ENCODE results near the gene SPATS2.
"Not testable (repeated sequence)": the region's sequence is repeated elsewhere in the genome, so short reads cannot be mapped to it uniquely, and the experiment has no call there.

Gene SPATS2

GRCh38 chr12:49507139-49507538 is 139.9 kb downstream of the SPATS2 start:
- H3K9me3 ChIP-seq (ENCODE audit: severe bottlenecking), result no peaks in the 10 kb centered on the region
- peaks cover 17% of the 10 kb centered on the region for H3K36me3 ChIP-seq
- no peak overlapping the region for H3K27ac ChIP-seq
- no peak overlapping the region for H3K4me3 ChIP-seq (ENCODE audit: low read depth, low read length)
- TF ChIP-seq, protein P1, sequence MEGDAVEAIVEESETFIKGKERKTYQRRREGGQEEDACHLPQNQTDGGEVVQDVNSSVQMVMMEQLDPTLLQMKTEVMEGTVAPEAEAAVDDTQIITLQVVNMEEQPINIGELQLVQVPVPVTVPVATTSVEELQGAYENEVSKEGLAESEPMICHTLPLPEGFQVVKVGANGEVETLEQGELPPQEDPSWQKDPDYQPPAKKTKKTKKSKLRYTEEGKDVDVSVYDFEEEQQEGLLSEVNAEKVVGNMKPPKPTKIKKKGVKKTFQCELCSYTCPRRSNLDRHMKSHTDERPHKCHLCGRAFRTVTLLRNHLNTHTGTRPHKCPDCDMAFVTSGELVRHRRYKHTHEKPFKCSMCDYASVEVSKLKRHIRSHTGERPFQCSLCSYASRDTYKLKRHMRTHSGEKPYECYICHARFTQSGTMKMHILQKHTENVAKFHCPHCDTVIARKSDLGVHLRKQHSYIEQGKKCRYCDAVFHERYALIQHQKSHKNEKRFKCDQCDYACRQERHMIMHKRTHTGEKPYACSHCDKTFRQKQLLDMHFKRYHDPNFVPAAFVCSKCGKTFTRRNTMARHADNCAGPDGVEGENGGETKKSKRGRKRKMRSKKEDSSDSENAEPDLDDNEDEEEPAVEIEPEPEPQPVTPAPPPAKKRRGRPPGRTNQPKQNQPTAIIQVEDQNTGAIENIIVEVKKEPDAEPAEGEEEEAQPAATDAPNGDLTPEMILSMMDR (IDR thresholded peaks at IDR 0.05; ENCODE audit: low read depth, low read length), result no peak
- no peak for DNase-seq
- no peaks in the 10 kb centered on the region for H3K27me3 ChIP-seq (ENCODE audit: insufficient read depth, low read depth, severe bottlenecking)

- not testable (repeated sequence) for H3K27ac ChIP-seq; H3K27me3 ChIP-seq (ENCODE audit: insufficient read depth, low read depth, severe bottlenecking); DNase-seq; H3K9me3 ChIP-seq (ENCODE audit: severe bottlenecking); H3K4me3 ChIP-seq (ENCODE audit: low read depth, low read length); H3K36me3 ChIP-seq
Measured at GRCh38 chr12:49509681-49510080, 142.4 kb downstream of the SPATS2 start.

DNA sequence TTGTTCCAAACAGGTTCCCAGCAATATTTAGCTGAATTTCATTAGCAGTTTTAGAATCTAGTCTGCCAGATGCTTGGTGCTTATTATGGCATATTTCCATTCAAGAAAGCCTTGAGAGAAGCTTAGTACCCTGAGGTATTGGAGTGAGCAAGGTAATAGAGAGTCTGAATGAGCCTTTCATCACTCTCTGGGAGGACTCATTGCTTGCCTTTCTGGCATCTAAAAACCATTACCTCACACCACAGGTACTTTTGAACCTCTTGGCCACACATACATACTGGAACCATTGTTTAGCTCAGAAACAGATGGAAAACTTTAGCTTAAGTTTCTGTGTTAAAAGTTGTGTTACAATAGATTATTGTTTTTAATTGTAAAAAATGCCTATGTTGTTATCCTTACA is 144.1 kb downstream of the SPATS2 start:
- Histone ChIP-seq H3K27ac (no peak overlapping the region), H3K9me3 (ENCODE audit: severe bottlenecking) (no peaks in the 10 kb centered on the region), H3K36me3 (peaks cover 3% of the 10 kb centered on the region), H3K27me3 (ENCODE audit: insufficient read depth, low read depth, severe bottlenecking) (no peaks in the 10 kb centered on the region), H3K4me3 (ENCODE audit: low read depth, low read length) (no peak overlapping the region)
- no peak for DNase-seq
- TF ChIP-seq, protein P1 (IDR thresholded peaks at IDR 0.05; ENCODE audit: low read depth, low read length), result no peak

DNA sequence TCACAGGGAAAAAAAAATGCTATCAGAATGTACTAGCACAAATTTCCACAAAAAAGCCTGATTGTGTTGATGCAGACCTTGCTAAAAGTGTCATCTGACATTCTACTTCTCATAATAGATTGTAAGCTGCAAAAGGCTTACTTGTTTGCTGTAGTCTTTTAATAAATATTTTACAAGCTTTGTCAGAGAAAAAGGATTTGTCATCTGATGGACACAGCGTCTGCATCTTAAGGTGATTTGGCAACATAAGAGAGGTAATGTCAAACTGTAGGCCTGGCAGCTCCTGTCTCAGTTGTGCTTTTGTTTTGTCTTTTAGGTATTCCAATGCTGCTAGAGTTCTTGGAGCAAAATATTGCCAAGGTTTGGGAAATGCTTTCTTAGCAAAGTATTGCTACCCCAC is 145.3 kb downstream of the SPATS2 start:
- peaks cover 1% of the 10 kb centered on the region for H3K36me3 ChIP-seq
- no peak overlapping the region for H3K4me3 ChIP-seq (ENCODE audit: low read depth, low read length)
- DNase-seq, result no peak
- H3K27ac ChIP-seq, result no peak overlapping the region
- no peaks in the 10 kb centered on the region for H3K9me3 ChIP-seq (ENCODE audit: severe bottlenecking)
- no peaks in the 10 kb centered on the region for H3K27me3 ChIP-seq (ENCODE audit: insufficient read depth, low read depth, severe bottlenecking)
- TF ChIP-seq, protein P1 (IDR thresholded peaks at IDR 0.05; ENCODE audit: low read depth, low read length), result no peak

DNA sequence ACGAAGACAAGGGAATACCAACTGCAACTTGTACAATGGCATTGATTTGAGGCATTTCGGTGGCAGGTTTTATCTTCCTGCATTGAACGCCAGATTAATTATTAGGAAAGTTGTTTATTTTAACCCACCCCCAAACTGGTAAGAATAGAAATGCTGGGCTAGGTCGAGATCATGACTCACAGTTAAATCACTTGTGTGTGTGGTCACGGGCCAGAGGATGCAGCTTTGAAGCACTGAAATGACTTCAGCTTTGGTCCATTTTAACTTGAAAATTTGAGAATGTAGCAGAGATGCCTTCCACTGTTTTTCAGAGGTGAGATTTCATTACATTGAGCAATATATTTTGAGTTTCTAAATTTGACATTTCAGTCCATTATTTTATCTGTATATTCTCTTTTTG is 148.0 kb downstream of the SPATS2 start:
- TF ChIP-seq, protein P1 (IDR thresholded peaks at IDR 0.05; ENCODE audit: low read depth, low read length), result no peak
- Histone ChIP-seq H3K36me3 (no peaks in the 10 kb centered on the region; the same call in none of the 2 replicates), H3K27me3 (ENCODE audit: insufficient read depth, low read depth, severe bottlenecking) (no peaks in the 10 kb centered on the region), H3K27ac (no peak overlapping the region), H3K4me3 (ENCODE audit: low read depth, low read length) (no peak overlapping the region), H3K9me3 (ENCODE audit: severe bottlenecking) (no peaks in the 10 kb centered on the region)
- no peak for DNase-seq

GRCh38 chr12:49518914-49519573 is 151.8 kb downstream of the SPATS2 start:
- no peaks in the 10 kb centered on the region for H3K27me3 ChIP-seq (ENCODE audit: insufficient read depth, low read depth, severe bottlenecking)
- no peak overlapping the region for H3K4me3 ChIP-seq (ENCODE audit: low read depth, low read length)
- peak overlapping the region; percentile 21; the same call in 1 of the 2 replicates for H3K27ac ChIP-seq
- no peaks in the 10 kb centered on the region; the same call in none of the 2 replicates for H3K36me3 ChIP-seq
- TF ChIP-seq, protein P1 (IDR thresholded peaks at IDR 0.05; ENCODE audit: low read depth, low read length), result no peak
- no peaks in the 10 kb centered on the region for H3K9me3 ChIP-seq (ENCODE audit: severe bottlenecking)
- DNase-seq, result no peak
